PC-9 (cell line): ENCODE data around the gene ARFRP1.

ENCODE experiments used
- EZH2 ChIP-seq: fragments of 200-600 bp; sonication (generic); IDR thresholded peaks from 2 replicates; pipeline ENCODE4 v1.8.0; 2017; ENCODE audit warnings: antibody characterized with exemption, low read depth
- TF ChIP-seq, protein P1 (sequence below): fragments of 200-600 bp; sonication (generic); conservative IDR thresholded peaks from 2 replicates; pipeline ENCODE4 v1.6.1; 2017; ENCODE audit warnings: mixed run types, antibody characterized with exemption, mild to moderate bottlenecking, moderate library complexity

DNA sequence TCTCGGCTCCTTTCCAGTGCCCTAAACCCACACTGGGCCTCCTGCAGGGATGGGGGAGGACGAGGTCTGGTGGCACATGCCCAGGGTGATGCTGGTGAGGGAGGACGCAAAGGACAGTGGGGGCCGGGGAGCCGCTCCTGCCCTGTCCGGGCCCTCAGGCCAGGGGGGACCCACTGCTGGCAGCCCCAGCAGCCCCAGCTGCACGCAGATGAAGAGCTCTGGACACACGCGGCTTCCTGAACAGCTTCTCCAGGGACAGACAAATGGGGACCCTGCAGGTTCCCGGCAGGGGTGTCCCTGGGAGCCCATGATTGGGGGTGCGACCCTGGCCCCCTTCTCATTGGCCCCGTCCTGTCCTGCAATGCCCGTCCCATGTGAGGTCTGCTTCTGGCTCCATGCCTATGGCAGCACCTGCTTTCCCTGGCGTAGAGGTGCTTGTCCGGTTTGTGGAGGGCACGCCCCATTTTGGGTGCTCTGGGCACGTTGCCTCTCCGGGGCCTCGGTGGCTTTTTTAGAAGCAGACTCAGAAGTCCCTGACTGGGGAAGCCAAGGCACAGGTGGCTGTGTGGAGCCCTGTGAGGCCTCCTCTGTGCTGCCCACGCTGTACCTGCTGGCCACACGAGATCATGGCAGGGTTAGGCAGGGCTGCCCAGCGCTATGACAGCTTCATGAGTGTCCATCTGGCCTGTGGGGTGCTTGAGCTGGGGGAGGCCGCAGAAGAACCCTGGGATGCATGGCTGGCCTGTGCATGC, 26.7 kb downstream of the ARFRP1 start:
- TF ChIP-seq, protein P1, sequence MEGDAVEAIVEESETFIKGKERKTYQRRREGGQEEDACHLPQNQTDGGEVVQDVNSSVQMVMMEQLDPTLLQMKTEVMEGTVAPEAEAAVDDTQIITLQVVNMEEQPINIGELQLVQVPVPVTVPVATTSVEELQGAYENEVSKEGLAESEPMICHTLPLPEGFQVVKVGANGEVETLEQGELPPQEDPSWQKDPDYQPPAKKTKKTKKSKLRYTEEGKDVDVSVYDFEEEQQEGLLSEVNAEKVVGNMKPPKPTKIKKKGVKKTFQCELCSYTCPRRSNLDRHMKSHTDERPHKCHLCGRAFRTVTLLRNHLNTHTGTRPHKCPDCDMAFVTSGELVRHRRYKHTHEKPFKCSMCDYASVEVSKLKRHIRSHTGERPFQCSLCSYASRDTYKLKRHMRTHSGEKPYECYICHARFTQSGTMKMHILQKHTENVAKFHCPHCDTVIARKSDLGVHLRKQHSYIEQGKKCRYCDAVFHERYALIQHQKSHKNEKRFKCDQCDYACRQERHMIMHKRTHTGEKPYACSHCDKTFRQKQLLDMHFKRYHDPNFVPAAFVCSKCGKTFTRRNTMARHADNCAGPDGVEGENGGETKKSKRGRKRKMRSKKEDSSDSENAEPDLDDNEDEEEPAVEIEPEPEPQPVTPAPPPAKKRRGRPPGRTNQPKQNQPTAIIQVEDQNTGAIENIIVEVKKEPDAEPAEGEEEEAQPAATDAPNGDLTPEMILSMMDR, result no peak
- no peak for TF ChIP-seq EZH2
